Esophagus squamous epithelium (tissue), 4 donors: ENCODE results near the gene CIAO2A.

Experiments
- POLR2A ChIP-seq, 4 donors: fragments of 450-650 bp; IDR thresholded peaks; one replicate each; pipeline ENCODE4 v1.6.1; 2017; ENCODE audit warnings: antibody characterized with exemption in 4 of 4, mild to moderate bottlenecking in 4 of 4, moderate library complexity in 3 of 4
- TF ChIP-seq, protein P1 (sequence below), 6 experiments: fragments of 450-650 bp in 4 of 6; fragments of 200-600 bp in 2 of 6; sonication (generic) in 2 of 6; IDR thresholded peaks; one replicate each; pipeline ENCODE4 v1.5.1; 2016 to 2019; ENCODE audit warnings: antibody characterized with exemption in 6 of 6, mild to moderate bottlenecking in 4 of 6, moderate library complexity in 4 of 6

DNA sequence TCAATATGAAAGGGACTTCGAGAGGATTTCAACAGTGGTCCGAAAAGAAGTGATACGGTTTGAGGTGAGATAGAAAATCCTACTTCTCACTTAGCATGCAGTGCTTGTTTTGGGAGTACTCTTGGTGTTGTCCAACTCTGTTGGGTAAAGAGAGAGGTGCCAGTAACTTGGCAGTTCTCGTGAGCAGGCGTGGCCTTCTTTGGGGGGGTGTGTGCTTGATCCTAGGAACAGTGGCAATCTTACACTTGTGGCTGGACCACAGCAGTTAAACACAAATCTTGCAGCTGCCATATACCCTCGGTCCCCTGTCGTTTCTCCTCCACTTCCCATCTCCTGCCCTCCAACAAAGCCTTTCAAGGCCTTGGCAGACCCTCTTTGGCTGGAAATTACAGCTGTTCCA is 42.7 kb upstream of the CIAO2A start:
- TF ChIP-seq, protein P1, sequence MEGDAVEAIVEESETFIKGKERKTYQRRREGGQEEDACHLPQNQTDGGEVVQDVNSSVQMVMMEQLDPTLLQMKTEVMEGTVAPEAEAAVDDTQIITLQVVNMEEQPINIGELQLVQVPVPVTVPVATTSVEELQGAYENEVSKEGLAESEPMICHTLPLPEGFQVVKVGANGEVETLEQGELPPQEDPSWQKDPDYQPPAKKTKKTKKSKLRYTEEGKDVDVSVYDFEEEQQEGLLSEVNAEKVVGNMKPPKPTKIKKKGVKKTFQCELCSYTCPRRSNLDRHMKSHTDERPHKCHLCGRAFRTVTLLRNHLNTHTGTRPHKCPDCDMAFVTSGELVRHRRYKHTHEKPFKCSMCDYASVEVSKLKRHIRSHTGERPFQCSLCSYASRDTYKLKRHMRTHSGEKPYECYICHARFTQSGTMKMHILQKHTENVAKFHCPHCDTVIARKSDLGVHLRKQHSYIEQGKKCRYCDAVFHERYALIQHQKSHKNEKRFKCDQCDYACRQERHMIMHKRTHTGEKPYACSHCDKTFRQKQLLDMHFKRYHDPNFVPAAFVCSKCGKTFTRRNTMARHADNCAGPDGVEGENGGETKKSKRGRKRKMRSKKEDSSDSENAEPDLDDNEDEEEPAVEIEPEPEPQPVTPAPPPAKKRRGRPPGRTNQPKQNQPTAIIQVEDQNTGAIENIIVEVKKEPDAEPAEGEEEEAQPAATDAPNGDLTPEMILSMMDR (IDR thresholded peaks at IDR 0.05): no peak
- TF ChIP-seq POLR2A (IDR thresholded peaks at IDR 0.05): no peak
